IMR-90 (cell line): ENCODE results near the gene DPEP2NB. TPM values are rescaled to one million over a fixed set of nuclear protein-coding genes. Genes with fewer than 3 reads are reported as not detected.

Experiments used
- ATAC-seq: fragments of 200-7000 bp; cut with Tn5 transposase; 2 replicates; pipeline ENCODE4 v1.9.1; 2020; ENCODE audit warnings: low read depth, mild to moderate bottlenecking, moderate library complexity
- BruUV-seq: library from RNA; stranded (reverse); fragments of 400-500 nt; replicated peaks from 2 replicates; lab custom pipeline; 2021; lab: Mats Ljungman, UMichigan
- CTCF ChIA-PET: fragments of 300-600 bp; formaldehyde crosslinking; extraction: SDS; loops from one replicate; lab custom pipeline; 2021; ENCODE audit warnings: antibody characterized with exemption; lab: Yijun Ruan, JAX
- POLR2A ChIA-PET: fragments of 300-600 bp; sonication (Branson Sonifier 250); formaldehyde crosslinking; loops from one replicate; lab custom pipeline; 2022; ENCODE audit warnings: antibody characterized with exemption; ENCODE audit not compliant: unreplicated experiment; lab: Charles Lee
- DNase-seq: peaks from one replicate; pipeline ENCODE4 v3.0.0; 2013
- H2AFZ ChIP-seq: replicated peaks from 2 replicates; pipeline ENCODE3; 2013; ENCODE audit warnings: low read length, mild to moderate bottlenecking; ENCODE audit not compliant: poor library complexity
- H2AK5ac ChIP-seq: 2 replicates; pipeline ENCODE4 v1.6.1; 2013; ENCODE audit warnings: low read depth, low read length, inconsistent platforms
- H2AK9ac ChIP-seq: replicated peaks from 2 replicates; pipeline ENCODE3; 2013; ENCODE audit warnings: mild to moderate bottlenecking, low read depth, low read length, moderate library complexity; ENCODE audit not compliant: poor library complexity
- H2BK120ac ChIP-seq: 2 replicates; pipeline ENCODE4 v1.6.1; 2013; ENCODE audit warnings: low read depth, low read length, inconsistent platforms
- H2BK15ac ChIP-seq: 3 replicates; pipeline ENCODE4 v1.6.1; 2013; ENCODE audit warnings: low read depth, low read length, inconsistent platforms
- H2BK20ac ChIP-seq: 2 replicates; pipeline ENCODE4 v1.6.1; 2013; ENCODE audit warnings: low read depth, mild to moderate bottlenecking, inconsistent platforms, low read length, moderate library complexity
- H2BK5ac ChIP-seq: 2 replicates; pipeline ENCODE4 v1.6.1; 2013; ENCODE audit warnings: mild to moderate bottlenecking, low read depth, low read length, inconsistent platforms; ENCODE audit not compliant: poor library complexity, severe bottlenecking
- H3K14ac ChIP-seq: replicated peaks from 2 replicates; pipeline ENCODE4 v1.6.1; 2013; ENCODE audit warnings: low read depth, low read length, inconsistent platforms
- H3K18ac ChIP-seq: 2 replicates; pipeline ENCODE4 v1.6.1; 2013; ENCODE audit warnings: low read depth, low read length, control low read depth
- H3K23ac ChIP-seq: 2 replicates; pipeline ENCODE4 v1.6.1; 2013; ENCODE audit warnings: low read depth, low read length, inconsistent platforms
- H3K27ac ChIP-seq: 2 replicates; pipeline ENCODE4 v1.5.1; 2013; ENCODE audit warnings: mild to moderate bottlenecking, control low read depth, low read length; ENCODE audit not compliant: insufficient read depth
- H3K27me3 ChIP-seq: 2 replicates; pipeline ENCODE4 v1.6.1; 2013; ENCODE audit warnings: low read length; ENCODE audit not compliant: control insufficient read depth, insufficient read depth
- H3K36me3 ChIP-seq: 2 replicates; pipeline ENCODE4 v1.6.1; 2013; ENCODE audit warnings: low read length, mixed read lengths; ENCODE audit not compliant: control insufficient read depth, insufficient read depth
- H3K4ac ChIP-seq: 2 replicates; pipeline ENCODE4 v1.6.1; 2013; ENCODE audit warnings: low read depth, low read length, inconsistent platforms
- H3K4me1 ChIP-seq: 2 replicates; pipeline ENCODE4 v1.6.1; 2013; ENCODE audit warnings: low read length, mixed read lengths; ENCODE audit not compliant: control insufficient read depth, insufficient read depth
- H3K4me2 ChIP-seq: 2 replicates; pipeline ENCODE4 v1.6.1; 2013; ENCODE audit warnings: low read depth, mild to moderate bottlenecking, control low read depth, low read length, moderate library complexity
- H3K4me3 ChIP-seq: 2 replicates; pipeline ENCODE4 v1.5.1; 2013; ENCODE audit warnings: low read depth, mild to moderate bottlenecking, control low read depth, low read length, moderate library complexity; ENCODE audit not compliant: insufficient read depth
- H3K56ac ChIP-seq: 2 replicates; pipeline ENCODE4 v1.6.1; 2013; ENCODE audit warnings: low read length, inconsistent platforms; ENCODE audit not compliant: insufficient read depth; ENCODE audit errors: extremely low read depth
- H3K79me1 ChIP-seq, 2 experiments: 2 replicates each; pipeline ENCODE4 v1.6.1; 2013; ENCODE audit warnings: low read length in 2 of 2, inconsistent platforms in 1 of 2, low read depth in 1 of 2
- H3K9ac ChIP-seq: 2 replicates; pipeline ENCODE4 v1.6.1; 2013; ENCODE audit warnings: low read depth, low read length, control low read depth
- H3K9me1 ChIP-seq: 2 replicates; pipeline ENCODE4 v1.6.1; 2013; ENCODE audit warnings: low read length, inconsistent platforms; ENCODE audit not compliant: insufficient read depth
- H3K9me3 ChIP-seq: 2 replicates; pipeline ENCODE4 v1.6.1; 2013; ENCODE audit warnings: low read length; ENCODE audit not compliant: control insufficient read depth, insufficient read depth
- H4K20me1 ChIP-seq: 2 replicates; pipeline ENCODE4 v1.6.1; 2013; ENCODE audit warnings: low read length, inconsistent platforms; ENCODE audit not compliant: insufficient read depth
- H4K5ac ChIP-seq: 2 replicates; pipeline ENCODE4 v1.6.1; 2013; ENCODE audit warnings: mild to moderate bottlenecking, low read depth, low read length, control low read depth
- H4K8ac ChIP-seq, 2 experiments: 2 replicates each; pipeline ENCODE4 v1.6.1; 2013; ENCODE audit warnings: low read depth in 2 of 2, low read length in 2 of 2, control low read depth in 1 of 2, inconsistent platforms in 1 of 2
- H4K91ac ChIP-seq: 2 replicates; pipeline ENCODE4 v1.6.1; 2013; ENCODE audit warnings: low read depth, low read length, inconsistent platforms; ENCODE audit not compliant: insufficient read depth
- CEBPB ChIP-seq: IDR thresholded peaks from 2 replicates; pipeline ENCODE4 v1.6.1; 2012; ENCODE audit warnings: low read depth, low read length, improper control_type of control experiment
- CHD1 ChIP-seq: IDR thresholded peaks from 2 replicates; pipeline ENCODE4 v1.6.1; 2012; ENCODE audit warnings: low read depth, low read length, improper control_type of control experiment
- MAZ ChIP-seq: IDR thresholded peaks from 2 replicates; pipeline ENCODE4 v1.6.1; 2012; ENCODE audit warnings: low read depth, mild to moderate bottlenecking, low read length, improper control_type of control experiment, moderate library complexity, borderline replicate concordance
- MXI1 ChIP-seq: IDR thresholded peaks from 2 replicates; pipeline ENCODE4 v1.6.1; 2012; ENCODE audit warnings: low read depth, mild to moderate bottlenecking, low read length, moderate library complexity, borderline replicate concordance
- NFE2L2 ChIP-seq: fragments of 150-350 bp; IDR thresholded peaks from 2 replicates; pipeline ENCODE4 v1.6.1; 2016; ENCODE audit warnings: low read depth, mild to moderate bottlenecking, low read length
- POLR2A ChIP-seq: IDR thresholded peaks from 2 replicates; pipeline ENCODE4 v1.6.1; 2012; ENCODE audit warnings: mild to moderate bottlenecking, low read depth, low read length
- RAD21 ChIP-seq: IDR thresholded peaks from 2 replicates; pipeline ENCODE4 v1.6.1; 2012; ENCODE audit warnings: low read length, improper control_type of control experiment
- RCOR1 ChIP-seq: IDR thresholded peaks from 2 replicates; pipeline ENCODE4 v1.6.1; 2012; ENCODE audit warnings: mild to moderate bottlenecking, low read length, improper control_type of control experiment; ENCODE audit not compliant: insufficient replicate concordance
- SMC3 ChIP-seq: fragments of 150-350 bp; IDR thresholded peaks from 2 replicates; pipeline ENCODE4 v1.6.1; 2016; ENCODE audit warnings: low read depth, mild to moderate bottlenecking, antibody characterized with exemption, low read length, moderate library complexity
- WGBS, 2 experiments: methylation state at CpG; one replicate each; pipeline versions ENCODE4 v1.1.5 to v1.1.7; 2013; ENCODE audit warnings: missing lambda C conversion rate in 2 of 2; ENCODE audit not compliant: insufficient read length in 1 of 2; ENCODE audit errors: extremely low coverage in 2 of 2; 5-methylcytosine and 5-hydroxymethylcytosine counted together
- dilution Hi-C: fragments of 300-500 bp; cut with HindIII; formaldehyde crosslinking; loops from one replicate; pipeline ENCODE4 v1.14.3; 2018; ENCODE audit warnings: low sequenced_read_pairs; ENCODE audit not compliant: unreplicated experiment
- in situ Hi-C: fragments of 300-500 bp; cut with MboI; formaldehyde crosslinking; loops from 3 replicates; pipeline ENCODE4 v1.14.3; 2019; ENCODE audit warnings: low sequenced_read_pairs, inconsistent platforms, mixed read lengths
- intact Hi-C: fragments of 100-400 bp; cut with micrococcal nuclease; formaldehyde crosslinking; loops from 2 replicates; pipeline ENCODE4 v1.10.0; 2022
- polyA plus RNA-seq, 3 experiments: library from polyadenylated mRNA; depleted of rRNA; stranded (reverse); fragments of >200 nt; gene quantifications; 2 replicates each; pipeline ENCODE4 v1.2.3, GENCODE V29; 2012; ENCODE audit warnings: low replicate concordance in 1 of 3
- total RNA-seq: library from RNA; depleted of rRNA; stranded (reverse); fragments of >200 nt; gene quantifications from 2 replicates; pipeline ENCODE4 v1.2.3, GENCODE V29; 2012
- TF ChIP-seq, protein P1 (sequence below): fragments of 150-350 bp; IDR thresholded peaks from 2 replicates; pipeline ENCODE4 v1.6.1; 2017; ENCODE audit warnings: mild to moderate bottlenecking, antibody characterized with exemption, low read length, low read depth
- TF ChIP-seq, protein P2 (sequence below): fragments of 150-350 bp; IDR thresholded peaks from 2 replicates; pipeline ENCODE4 v1.6.1; 2016; ENCODE audit warnings: low read depth, mild to moderate bottlenecking, low read length, moderate library complexity, borderline replicate concordance
- TF ChIP-seq, protein P3 (sequence below): conservative IDR thresholded peaks from 2 replicates; pipeline ENCODE4 v1.5.1; 2012; ENCODE audit warnings: mild to moderate bottlenecking, low read depth, low read length, improper control_type of control experiment

DPEP2NB gene
- total and polyA plus RNA-seq, 2 of the 4 experiments (the other 2 are of a cell fraction): not detected

DNA sequence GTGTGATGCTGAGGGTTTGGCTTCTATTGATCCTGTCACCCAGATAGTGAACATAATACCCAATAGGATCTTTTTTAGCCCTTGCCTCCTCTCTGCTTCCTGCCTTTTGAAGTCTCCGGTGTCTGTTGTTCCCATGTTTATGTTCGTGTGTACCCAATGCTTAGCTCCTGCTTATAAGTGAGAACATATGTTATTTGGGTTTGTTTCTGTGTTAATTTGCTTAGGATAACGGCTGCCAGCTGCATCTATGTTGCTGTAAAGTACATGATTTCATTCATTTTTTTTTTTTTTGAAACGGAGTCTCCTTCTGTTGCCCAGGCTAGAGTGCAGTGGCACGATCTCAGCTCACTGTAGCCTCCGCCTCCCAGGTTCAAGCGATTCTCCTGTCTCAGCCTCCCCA lies 30.4 kb upstream of the DPEP2NB start:
- no peak overlapping the region for H4K91ac ChIP-seq
- H3K4me1 ChIP-seq: no peaks in the 10 kb centered on the region
- no peak overlapping the region for H3K27ac ChIP-seq
- no peak overlapping the region for H2AK5ac ChIP-seq
- H4K5ac ChIP-seq: no peak overlapping the region
- H2BK20ac ChIP-seq: no peak overlapping the region
- no TSS peak for BruUV-seq
- H3K23ac ChIP-seq: no peak overlapping the region
- no peak overlapping the region for H3K9ac ChIP-seq
- ChIA-PET CTCF (no interaction called here), POLR2A (no interaction called here)
- no peak overlapping the region for H3K14ac ChIP-seq
- H4K8ac ChIP-seq: no peak overlapping the region
- no peak for DNase-seq
- H4K20me1 ChIP-seq: no peaks in the 10 kb centered on the region
- no peak overlapping the region for H2BK15ac ChIP-seq
- peaks cover 22% of the 10 kb centered on the region for H3K36me3 ChIP-seq
- no peak overlapping the region for H2AK9ac ChIP-seq
- no peaks in the 10 kb centered on the region for H3K9me1 ChIP-seq
- WGBS, 2 experiments: 100% methylated on average over 1 of the region's 7 CpGs; no CpG with 5 or more reads in 1 of the 2 experiments
- H3K4me3 ChIP-seq: no peak overlapping the region
- no peak overlapping the region for H3K4me2 ChIP-seq
- no peak for TF ChIP-seq RCOR1
- TF ChIP-seq CEBPB: no peak
- TF ChIP-seq POLR2A: no peak
- no peak for TF ChIP-seq RAD21
- TF ChIP-seq MAZ: no peak
- TF ChIP-seq, protein P1, sequence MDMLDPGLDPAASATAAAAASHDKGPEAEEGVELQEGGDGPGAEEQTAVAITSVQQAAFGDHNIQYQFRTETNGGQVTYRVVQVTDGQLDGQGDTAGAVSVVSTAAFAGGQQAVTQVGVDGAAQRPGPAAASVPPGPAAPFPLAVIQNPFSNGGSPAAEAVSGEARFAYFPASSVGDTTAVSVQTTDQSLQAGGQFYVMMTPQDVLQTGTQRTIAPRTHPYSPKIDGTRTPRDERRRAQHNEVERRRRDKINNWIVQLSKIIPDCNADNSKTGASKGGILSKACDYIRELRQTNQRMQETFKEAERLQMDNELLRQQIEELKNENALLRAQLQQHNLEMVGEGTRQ: no peak
- no peak for TF ChIP-seq NFE2L2
- TF ChIP-seq MXI1: no peak
- TF ChIP-seq CHD1: no peak
- TF ChIP-seq SMC3: no peak
- TF ChIP-seq, protein P2, sequence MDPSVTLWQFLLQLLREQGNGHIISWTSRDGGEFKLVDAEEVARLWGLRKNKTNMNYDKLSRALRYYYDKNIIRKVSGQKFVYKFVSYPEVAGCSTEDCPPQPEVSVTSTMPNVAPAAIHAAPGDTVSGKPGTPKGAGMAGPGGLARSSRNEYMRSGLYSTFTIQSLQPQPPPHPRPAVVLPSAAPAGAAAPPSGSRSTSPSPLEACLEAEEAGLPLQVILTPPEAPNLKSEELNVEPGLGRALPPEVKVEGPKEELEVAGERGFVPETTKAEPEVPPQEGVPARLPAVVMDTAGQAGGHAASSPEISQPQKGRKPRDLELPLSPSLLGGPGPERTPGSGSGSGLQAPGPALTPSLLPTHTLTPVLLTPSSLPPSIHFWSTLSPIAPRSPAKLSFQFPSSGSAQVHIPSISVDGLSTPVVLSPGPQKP: no peak
- TF ChIP-seq, protein P3, sequence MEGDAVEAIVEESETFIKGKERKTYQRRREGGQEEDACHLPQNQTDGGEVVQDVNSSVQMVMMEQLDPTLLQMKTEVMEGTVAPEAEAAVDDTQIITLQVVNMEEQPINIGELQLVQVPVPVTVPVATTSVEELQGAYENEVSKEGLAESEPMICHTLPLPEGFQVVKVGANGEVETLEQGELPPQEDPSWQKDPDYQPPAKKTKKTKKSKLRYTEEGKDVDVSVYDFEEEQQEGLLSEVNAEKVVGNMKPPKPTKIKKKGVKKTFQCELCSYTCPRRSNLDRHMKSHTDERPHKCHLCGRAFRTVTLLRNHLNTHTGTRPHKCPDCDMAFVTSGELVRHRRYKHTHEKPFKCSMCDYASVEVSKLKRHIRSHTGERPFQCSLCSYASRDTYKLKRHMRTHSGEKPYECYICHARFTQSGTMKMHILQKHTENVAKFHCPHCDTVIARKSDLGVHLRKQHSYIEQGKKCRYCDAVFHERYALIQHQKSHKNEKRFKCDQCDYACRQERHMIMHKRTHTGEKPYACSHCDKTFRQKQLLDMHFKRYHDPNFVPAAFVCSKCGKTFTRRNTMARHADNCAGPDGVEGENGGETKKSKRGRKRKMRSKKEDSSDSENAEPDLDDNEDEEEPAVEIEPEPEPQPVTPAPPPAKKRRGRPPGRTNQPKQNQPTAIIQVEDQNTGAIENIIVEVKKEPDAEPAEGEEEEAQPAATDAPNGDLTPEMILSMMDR: no peak
- in situ Hi-C loops: no loop called here
- no peak overlapping the region for H3K4ac ChIP-seq
- H2BK120ac ChIP-seq: no peak overlapping the region
- ATAC-seq: no peak
- H3K9me3 ChIP-seq: no peaks in the 10 kb centered on the region
- H2BK5ac ChIP-seq: no peak overlapping the region
- no peak overlapping the region for H3K56ac ChIP-seq
- no peak overlapping the region for H3K18ac ChIP-seq
- no peaks in the 10 kb centered on the region for H3K27me3 ChIP-seq
- dilution Hi-C loops: no loop called here
- H2AFZ ChIP-seq: no peak overlapping the region
- intact Hi-C loops: no loop called here
- H3K79me1 ChIP-seq: peaks cover 0 to 3% of the 10 kb centered on the region in 2 experiments; a peak in 1 of 4 replicates
